ENCODE results near the gene POC1A. TPM values are rescaled to one million over a fixed set of nuclear protein-coding genes. Genes with fewer than 3 reads are reported as not detected.

POC1A gene
- total and polyA plus RNA-seq, 9 of the 15 experiments (the other 6 are each of a cell fraction or from before 2014, with no cell fraction given): 7.2 to 17.5 (median 12.1) TPM

GRCh38 chr3:52123106-52123725 lies 31.0 kb downstream of the POC1A start (continued):
- TF ChIP-seq ZBTB40 (IDR thresholded peaks at IDR 0.05) (no peak), ZBTB40 (CRISPR knock-in tag; IDR thresholded peaks at IDR 0.05) (no peak), REST (IDR thresholded peaks at IDR 0.05; ENCODE audit: borderline replicate concordance) (peak; percentile 76), REST (CRISPR knock-in tag; IDR thresholded peaks at IDR 0.05; ENCODE audit: low read depth) (no peak), STAG1 (CRISPR knock-in tag; IDR thresholded peaks at IDR 0.05; ENCODE audit: borderline replicate concordance) (peak; percentile 49; the same call in 1 of the 2 replicates), CREM (IDR thresholded peaks at IDR 0.05; ENCODE audit: low read depth) (peak; percentile 47; the same call in 1 of the 2 replicates), RAD21 (CRISPR knock-in tag; conservative IDR thresholded peaks at IDR 0.05 in 1 of 2, IDR thresholded peaks at IDR 0.05 in 1 of 2) (peak; percentile 71 to 82)

All from K562 (cell line).